Esophagus muscularis mucosa (tissue), 4 donors: ENCODE data around the gene ESYT3. TPM values are rescaled to one million over a fixed set of nuclear protein-coding genes. Genes with fewer than 3 reads are reported as not detected.
A peak's percentile ranks its signal among the peaks of the same experiment; 100 is the strongest.

Experiments used
- DNase-seq: peaks from one replicate; pipeline ENCODE4 v3.0.0-alpha.2; 2017; ENCODE audit errors: extremely low spot score
- H3K27ac ChIP-seq, 4 donors: fragments of 200-600 bp; sonication (generic); replicated peaks in 1 of 4; 1 replicate in 3 of 4; 2 replicates in 1 of 4; pipeline ENCODE4 v1.5.1; 2016 to 2019; ENCODE audit warnings: mild to moderate bottlenecking in 1 of 4
- H3K27me3 ChIP-seq, 4 donors: fragments of 200-600 bp; sonication (generic); one replicate each; pipeline versions ENCODE4 v1.5.1 to v1.6.0; 2016 to 2019
- H3K36me3 ChIP-seq, 4 donors: fragments of 200-600 bp; sonication (generic); one replicate each; pipeline ENCODE4 v1.5.1; 2016 to 2019
- H3K4me1 ChIP-seq, 4 donors: fragments of 200-600 bp; sonication (generic); one replicate each; pipeline ENCODE4 v1.5.1; 2016 to 2019
- H3K4me3 ChIP-seq, 4 donors: fragments of 200-600 bp; sonication (generic); 1 replicate in 2 of 4; 2 replicates in 2 of 4; pipeline ENCODE4 v1.5.1; 2016 to 2019; ENCODE audit warnings: mild to moderate bottlenecking in 4 of 4, moderate library complexity in 1 of 4
- H3K9me3 ChIP-seq, 4 donors: fragments of 200-600 bp; sonication (generic); 1 replicate in 3 of 4; 2 replicates in 1 of 4; pipeline ENCODE4 v1.5.1; 2016 to 2019
- EP300 ChIP-seq: sonication (generic); formaldehyde crosslinking; IDR thresholded peaks from one replicate; pipeline ENCODE4 v1.6.1; 2017; ENCODE audit warnings: antibody characterized with exemption
- POLR2A ChIP-seq: fragments of 450-650 bp; IDR thresholded peaks from one replicate; pipeline ENCODE4 v1.6.1; 2017; ENCODE audit warnings: antibody characterized with exemption, moderate library complexity, mild to moderate bottlenecking, low read depth
- POLR2AphosphoS5 ChIP-seq, 2 donors: sonication (generic); formaldehyde crosslinking; IDR thresholded peaks; one replicate each; pipeline ENCODE4 v1.6.1; 2017; ENCODE audit warnings: antibody characterized with exemption in 2 of 2
- WGBS: methylation state at CpG from one replicate; pipeline ENCODE4 v1.1.5; 2018; 5-methylcytosine and 5-hydroxymethylcytosine counted together
- intact Hi-C: fragments of 100-400 bp; cut with DNase I; formaldehyde crosslinking; loops from one replicate; pipeline ENCODE4 v1.15.1; 2023
- total RNA-seq, 4 donors: library from RNA; depleted of rRNA; stranded (reverse); fragments of >200 nt; gene quantifications; one replicate each; pipeline versions ENCODE4 v1.1.0 to v1.2.1, GENCODE V29; 2016
- TF ChIP-seq, protein P1 (sequence below), 3 experiments: fragments of 200-600 bp in 2 of 3; fragments of 450-650 bp in 1 of 3; sonication (generic) in 2 of 3; IDR thresholded peaks; one replicate each; pipeline ENCODE4 v1.5.1; 2017 to 2019; ENCODE audit warnings: antibody characterized with exemption in 3 of 3, mild to moderate bottlenecking in 2 of 3, moderate library complexity in 1 of 3

The ESYT3 gene
- total RNA-seq, 4 donors from 2014 or later, result 0.45 to 1.1 (median 0.83) TPM; not detected in 1

GRCh38 chr3:138461246-138461645 lies 26.8 kb downstream of the ESYT3 start:
- Histone ChIP-seq H3K27ac (no peak overlapping the region), H3K9me3 (no peaks in the 10 kb centered on the region), H3K4me1 (no peaks in the 10 kb centered on the region), H3K4me3 (no peak overlapping the region), H3K27me3 (peaks cover 0 to 27% (median 0%) of the 10 kb centered on the region in 4 donors), H3K36me3 (no peaks in the 10 kb centered on the region)
- intact Hi-C loops, result no loop called here
- WGBS, result 93% methylated on average over 4 of the region's 5 CpGs
- TF ChIP-seq EP300, result no peak
- TF ChIP-seq POLR2AphosphoS5 (IDR thresholded peaks at IDR 0.05), result no peak
- TF ChIP-seq, protein P1, sequence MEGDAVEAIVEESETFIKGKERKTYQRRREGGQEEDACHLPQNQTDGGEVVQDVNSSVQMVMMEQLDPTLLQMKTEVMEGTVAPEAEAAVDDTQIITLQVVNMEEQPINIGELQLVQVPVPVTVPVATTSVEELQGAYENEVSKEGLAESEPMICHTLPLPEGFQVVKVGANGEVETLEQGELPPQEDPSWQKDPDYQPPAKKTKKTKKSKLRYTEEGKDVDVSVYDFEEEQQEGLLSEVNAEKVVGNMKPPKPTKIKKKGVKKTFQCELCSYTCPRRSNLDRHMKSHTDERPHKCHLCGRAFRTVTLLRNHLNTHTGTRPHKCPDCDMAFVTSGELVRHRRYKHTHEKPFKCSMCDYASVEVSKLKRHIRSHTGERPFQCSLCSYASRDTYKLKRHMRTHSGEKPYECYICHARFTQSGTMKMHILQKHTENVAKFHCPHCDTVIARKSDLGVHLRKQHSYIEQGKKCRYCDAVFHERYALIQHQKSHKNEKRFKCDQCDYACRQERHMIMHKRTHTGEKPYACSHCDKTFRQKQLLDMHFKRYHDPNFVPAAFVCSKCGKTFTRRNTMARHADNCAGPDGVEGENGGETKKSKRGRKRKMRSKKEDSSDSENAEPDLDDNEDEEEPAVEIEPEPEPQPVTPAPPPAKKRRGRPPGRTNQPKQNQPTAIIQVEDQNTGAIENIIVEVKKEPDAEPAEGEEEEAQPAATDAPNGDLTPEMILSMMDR (IDR thresholded peaks at IDR 0.05), result no peak
- TF ChIP-seq POLR2A, result no peak
- DNase-seq, result no peak

DNA sequence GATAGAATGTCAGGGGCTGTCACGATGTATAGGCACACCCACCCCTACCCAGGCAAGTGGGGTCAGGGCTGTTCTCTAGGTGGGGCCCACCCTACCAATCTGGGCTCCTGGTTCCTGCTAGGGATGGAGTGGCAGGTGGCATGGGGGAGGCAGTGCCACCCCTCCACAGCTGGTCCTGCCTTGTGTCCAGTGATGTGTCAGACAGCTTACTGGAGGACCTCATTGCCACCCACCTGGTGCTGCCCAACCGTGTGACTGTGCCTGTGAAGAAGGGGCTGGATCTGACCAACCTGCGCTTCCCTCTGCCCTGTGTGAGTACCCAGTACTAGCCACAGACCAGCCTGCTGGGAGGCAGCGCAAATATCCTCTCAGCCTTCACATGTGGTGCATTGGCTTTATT lies 27.5 kb downstream of the ESYT3 start:
- Histone ChIP-seq H3K4me3 (no peak overlapping the region), H3K9me3 (no peaks in the 10 kb centered on the region), H3K4me1 (no peaks in the 10 kb centered on the region), H3K27ac (no peak overlapping the region), H3K27me3 (peaks cover 0 to 27% (median 0%) of the 10 kb centered on the region in 4 donors), H3K36me3 (no peaks in the 10 kb centered on the region)
- intact Hi-C loops, result no loop called here
- 80% methylated on average over 3 of the region's 4 CpGs for WGBS
- no peak for DNase-seq
- TF ChIP-seq, protein P1 (IDR thresholded peaks at IDR 0.05), result no peak
- TF ChIP-seq POLR2A (no peak), POLR2AphosphoS5 (IDR thresholded peaks at IDR 0.05) (no peak), EP300 (no peak)

GRCh38 chr3:138463724-138464490 lies 29.5 kb downstream of the ESYT3 start:
- TF ChIP-seq EP300, result no peak
- no peak for TF ChIP-seq POLR2A
- TF ChIP-seq, protein P1 (IDR thresholded peaks at IDR 0.05), result no peak
- TF ChIP-seq POLR2AphosphoS5 (IDR thresholded peaks at IDR 0.05), result no peak
- no peaks in the 10 kb centered on the region for H3K36me3 ChIP-seq
- H3K27me3 ChIP-seq, result peaks cover 0 to 27% (median 0%) of the 10 kb centered on the region in 4 donors
- 81% methylated on average over 3 of the region's 6 CpGs for WGBS
- intact Hi-C loops, result no loop called here
- DNase-seq, result peak; percentile 89
- H3K4me3 ChIP-seq, result no peak overlapping the region
- H3K4me1 ChIP-seq, result no peaks in the 10 kb centered on the region
- H3K9me3 ChIP-seq, result no peaks in the 10 kb centered on the region
- no peak overlapping the region for H3K27ac ChIP-seq

- Histone ChIP-seq H3K4me1 (no peaks in the 10 kb centered on the region), H3K36me3 (no peaks in the 10 kb centered on the region), H3K27ac (no peak overlapping the region), H3K9me3 (no peaks in the 10 kb centered on the region), H3K27me3 (peaks cover 0 to 27% (median 0%) of the 10 kb centered on the region in 4 donors), H3K4me3 (no peak overlapping the region)
- no peak for DNase-seq
- WGBS, result 85% methylated on average over 2 of the region's 2 CpGs
- intact Hi-C loops, result no loop called here
- no peak for TF ChIP-seq POLR2AphosphoS5 (IDR thresholded peaks at IDR 0.05)
- no peak for TF ChIP-seq POLR2A
- TF ChIP-seq, protein P1 (IDR thresholded peaks at IDR 0.05), result no peak
- TF ChIP-seq EP300, result no peak
These were observed 30.1 kb downstream of the ESYT3 start for GRCh38 chr3:138464491-138464860.
